ENCODE results near the gene STK32A. TPM values are rescaled to one million over a fixed set of nuclear protein-coding genes. Genes with fewer than 3 reads are reported as not detected.
A peak's percentile ranks its signal among the peaks of the same experiment; 100 is the strongest.
"Not testable (repeated sequence)": the region's sequence is repeated elsewhere in the genome, so short reads cannot be mapped to it uniquely, and the experiment has no call there.

The STK32A gene
- total RNA-seq (2014; rRNA removed; shearing (Covaris generic)): not detected in 2 replicates

- in situ Hi-C loops (cut with HindIII; ENCODE audit: low sequenced_read_pairs): no loop called here
- no peak for DNase-seq (ENCODE audit: low spot score)
Measured at GRCh38 chr5:147234825-147235635, at the start of gene STK32A. Gene STK32A (plus strand): TSS chr5:147235026. CDS start chr5:147239635, 4,609 bp downstream.

- in situ Hi-C loops (cut with HindIII; ENCODE audit: low sequenced_read_pairs): no loop called here
- no peak for DNase-seq (ENCODE audit: low spot score)
Measured at GRCh38 chr5:147187099-147187540, 47.7 kb upstream of the STK32A start.

GRCh38 chr5:147188200-147189108, 46.4 kb upstream of the STK32A start:
- in situ Hi-C loops (cut with HindIII; ENCODE audit: low sequenced_read_pairs): no loop called here
- DNase-seq (ENCODE audit: low spot score): peak; percentile 74

GRCh38 chr5:147189109-147189424, 45.8 kb upstream of the STK32A start:
- no peak for DNase-seq (ENCODE audit: low spot score)
- in situ Hi-C loops (cut with HindIII; ENCODE audit: low sequenced_read_pairs): no loop called here

- DNase-seq (ENCODE audit: low spot score): no peak
- in situ Hi-C loops (cut with HindIII; ENCODE audit: low sequenced_read_pairs): no loop called here
Measured at GRCh38 chr5:147190331-147190730, 44.5 kb upstream of the STK32A start.

GRCh38 chr5:147193123-147193522, 41.7 kb upstream of the STK32A start:
- in situ Hi-C loops (cut with HindIII; ENCODE audit: low sequenced_read_pairs): no loop called here
- no peak for DNase-seq (ENCODE audit: low spot score)

GRCh38 chr5:147200004-147200403, 34.8 kb upstream of the STK32A start:
- in situ Hi-C loops (cut with HindIII; ENCODE audit: low sequenced_read_pairs): no loop called here

GRCh38 chr5:147203213-147203612, 31.6 kb upstream of the STK32A start:
- DNase-seq (ENCODE audit: low spot score): no peak
- in situ Hi-C loops (cut with HindIII; ENCODE audit: low sequenced_read_pairs): no loop called here

More at GRCh38 chr5:147200004-147200403, 34.8 kb upstream of the STK32A start:
- DNase-seq (ENCODE audit: low spot score): no peak

GRCh38 chr5:147204576-147204975, 30.2 kb upstream of the STK32A start:
- in situ Hi-C loops (cut with HindIII; ENCODE audit: low sequenced_read_pairs): no loop called here
- DNase-seq (ENCODE audit: low spot score): no peak

- in situ Hi-C loops (cut with HindIII; ENCODE audit: low sequenced_read_pairs): no loop called here
- peak; percentile 29 for DNase-seq (ENCODE audit: low spot score)
Measured at GRCh38 chr5:147208134-147208533, 26.7 kb upstream of the STK32A start.

- in situ Hi-C loops (cut with HindIII; ENCODE audit: low sequenced_read_pairs): no loop called here
Measured at GRCh38 chr5:147216552-147217154, 18.2 kb upstream of the STK32A start.

GRCh38 chr5:147223343-147223742, 11.5 kb upstream of the STK32A start:
- DNase-seq (ENCODE audit: low spot score): no peak
- in situ Hi-C loops (cut with HindIII; ENCODE audit: low sequenced_read_pairs): no loop called here

More at GRCh38 chr5:147216552-147217154, 18.2 kb upstream of the STK32A start:
- no peak for DNase-seq (ENCODE audit: low spot score)

- peak; percentile 29 for DNase-seq (ENCODE audit: low spot score)
- in situ Hi-C loops (cut with HindIII; ENCODE audit: low sequenced_read_pairs): no loop called here
Measured at GRCh38 chr5:147223948-147224791, 10.7 kb upstream of the STK32A start.

GRCh38 chr5:147225938-147226337, 8.9 kb upstream of the STK32A start:
- no peak for DNase-seq (ENCODE audit: low spot score)
- in situ Hi-C loops (cut with HindIII; ENCODE audit: low sequenced_read_pairs): no loop called here

- in situ Hi-C loops (cut with HindIII; ENCODE audit: low sequenced_read_pairs): no loop called here
- no peak for DNase-seq (ENCODE audit: low spot score)
Measured at GRCh38 chr5:147226512-147226911, 8.3 kb upstream of the STK32A start.

- in situ Hi-C loops (cut with HindIII; ENCODE audit: low sequenced_read_pairs): no loop called here
- no peak for DNase-seq (ENCODE audit: low spot score)
Measured at GRCh38 chr5:147234239-147234824, 494 bp upstream of the STK32A start.

GRCh38 chr5:147240266-147240985, 5.6 kb downstream of the STK32A start:
- in situ Hi-C loops (cut with HindIII; ENCODE audit: low sequenced_read_pairs): no loop called here
- no peak for DNase-seq (ENCODE audit: low spot score)

- in situ Hi-C loops (cut with HindIII; ENCODE audit: low sequenced_read_pairs): not testable (repeated sequence)
Measured at GRCh38 chr5:147243238-147243637, 8.4 kb downstream of the STK32A start.

More at GRCh38 chr5:147243238-147243637, 8.4 kb downstream of the STK32A start:
- DNase-seq (ENCODE audit: low spot score): not testable (repeated sequence)
